ENCODE measurements around the gene SPHK2.

- TF ChIP-seq CTCF (IDR thresholded peaks at IDR 0.05) (no peak), POLR2A (IDR thresholded peaks at IDR 0.05) (no peak)
Measured at GRCh38 chr19:48676887-48677286, 57.6 kb downstream of the SPHK2 start.
